GM19043 (cell line): ENCODE results near the gene GPR42.

Source experiments
- ATAC-seq: cut with Tn5 transposase; IDR thresholded peaks from one replicate; pipeline ENCODE4 v1.9.1; 2021; ENCODE audit warnings: low read depth; ENCODE audit not compliant: unreplicated experiment

Gene GPR42

DNA sequence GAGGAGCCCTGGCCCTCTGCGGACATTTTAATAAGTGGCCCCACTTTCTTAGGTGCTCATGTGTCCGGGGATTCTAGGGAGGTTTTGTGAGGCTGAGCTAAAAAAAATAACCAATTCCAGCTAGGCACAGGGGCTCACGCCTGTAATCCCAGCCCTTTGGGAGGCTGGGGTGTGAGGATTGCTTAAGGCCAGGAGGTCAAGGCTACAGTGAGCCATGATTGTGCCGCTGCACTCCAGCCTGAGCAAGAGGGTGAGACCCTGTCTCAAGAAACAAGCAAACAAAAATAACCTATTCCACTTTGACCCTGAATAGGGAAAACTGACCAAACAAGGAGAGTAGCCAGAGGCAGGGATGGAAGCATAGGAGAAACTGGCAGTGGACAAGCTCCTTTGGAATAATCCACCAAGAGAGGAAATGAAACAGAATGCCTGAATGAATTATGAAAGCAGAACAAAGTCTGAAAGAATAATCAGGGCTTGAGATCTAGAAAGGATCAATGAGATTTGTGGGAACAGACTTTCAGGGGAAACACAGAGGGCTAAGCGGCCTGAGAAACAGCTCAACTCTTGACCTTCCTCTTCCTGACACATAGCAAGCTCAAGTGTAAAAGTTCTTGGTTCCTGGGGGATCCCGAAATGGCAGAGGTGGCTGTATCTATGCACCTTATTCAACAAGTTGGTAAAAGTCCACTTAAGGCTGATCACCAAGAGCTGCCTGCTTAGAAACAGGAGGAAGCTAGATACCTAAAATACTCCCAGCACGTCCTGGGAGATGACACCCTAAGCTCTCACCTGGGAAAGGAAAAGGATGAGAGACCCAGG, 47.1 kb downstream of the GPR42 start:
- ATAC-seq, result no peak

GRCh38 chr19:35419046-35419445, 48.2 kb downstream of the GPR42 start:
- ATAC-seq, result no peak

GRCh38 chr19:35419805-35420204, 48.9 kb downstream of the GPR42 start:
- ATAC-seq, result no peak

- no peak for ATAC-seq
Observed at GRCh38 chr19:35421362-35421761, 50.5 kb downstream of the GPR42 start.
